Muscle layer of duodenum (tissue), 2 donors: Measurements from ENCODE around the gene GALNT18.

ENCODE experiments used
- H3K27ac ChIP-seq: one replicate; pipeline ENCODE4 v1.7.0; 2013; ENCODE audit warnings: mild to moderate bottlenecking, low read length
- H3K27me3 ChIP-seq: one replicate; pipeline ENCODE4 v1.7.0; 2013; ENCODE audit warnings: low read depth, mild to moderate bottlenecking, control low read depth, low read length
- H3K36me3 ChIP-seq, 2 donors: one replicate each; pipeline ENCODE4 v1.7.0; 2013; ENCODE audit warnings: low read length in 2 of 2, control low read depth in 1 of 2, mild to moderate bottlenecking in 1 of 2; ENCODE audit not compliant: insufficient read depth in 2 of 2, control insufficient read depth in 1 of 2
- H3K4me1 ChIP-seq, 2 donors: one replicate each; pipeline ENCODE4 v1.7.0; 2013; ENCODE audit warnings: low read length in 2 of 2, mild to moderate bottlenecking in 2 of 2, control low read depth in 1 of 2, moderate library complexity in 1 of 2; ENCODE audit not compliant: insufficient read depth in 2 of 2, control insufficient read depth in 1 of 2
- H3K4me3 ChIP-seq, 2 donors: one replicate each; pipeline ENCODE4 v1.7.0; 2013; ENCODE audit warnings: low read length in 2 of 2, low read depth in 1 of 2, mild to moderate bottlenecking in 1 of 2
- H3K9me3 ChIP-seq, 2 donors: one replicate each; pipeline ENCODE4 v1.7.0; 2013; ENCODE audit warnings: low read length in 2 of 2, control low read depth in 1 of 2, mild to moderate bottlenecking in 1 of 2; ENCODE audit not compliant: control insufficient read depth in 1 of 2
- donor health status: healthy.

Gene GALNT18

GRCh38 chr11:11493698-11494097, 128.1 kb downstream of the GALNT18 start:
- H3K27me3 ChIP-seq: no peaks in the 10 kb centered on the region

GRCh38 chr11:11491589-11491988, 130.2 kb downstream of the GALNT18 start:
- H3K36me3 ChIP-seq: no peaks in the 10 kb centered on the region
- no peak overlapping the region for H3K27ac ChIP-seq
- no peaks in the 10 kb centered on the region for H3K4me1 ChIP-seq
- H3K27me3 ChIP-seq: no peaks in the 10 kb centered on the region
- H3K4me3 ChIP-seq: no peak overlapping the region
- H3K9me3 ChIP-seq: no peaks in the 10 kb centered on the region

More at GRCh38 chr11:11493698-11494097, 128.1 kb downstream of the GALNT18 start:
- Histone ChIP-seq H3K4me3 (no peak overlapping the region), H3K36me3 (no peaks in the 10 kb centered on the region), H3K9me3 (no peaks in the 10 kb centered on the region), H3K27ac (no peak overlapping the region), H3K4me1 (no peaks in the 10 kb centered on the region)

- Histone ChIP-seq H3K36me3 (no peaks in the 10 kb centered on the region), H3K9me3 (no peaks in the 10 kb centered on the region), H3K4me1 (no peaks in the 10 kb centered on the region), H3K4me3 (no peak overlapping the region), H3K27ac (no peak overlapping the region), H3K27me3 (no peaks in the 10 kb centered on the region)
Measured at GRCh38 chr11:11491014-11491413, 130.8 kb downstream of the GALNT18 start.

GRCh38 chr11:11486423-11486822, 135.4 kb downstream of the GALNT18 start:
- Histone ChIP-seq H3K9me3 (no peaks in the 10 kb centered on the region), H3K4me1 (no peaks in the 10 kb centered on the region), H3K27me3 (no peaks in the 10 kb centered on the region), H3K27ac (no peak overlapping the region), H3K36me3 (no peaks in the 10 kb centered on the region), H3K4me3 (no peak overlapping the region)

- Histone ChIP-seq H3K27me3 (no peaks in the 10 kb centered on the region), H3K9me3 (no peaks in the 10 kb centered on the region), H3K36me3 (no peaks in the 10 kb centered on the region), H3K4me1 (no peaks in the 10 kb centered on the region), H3K27ac (no peak overlapping the region), H3K4me3 (no peak overlapping the region)
Measured at GRCh38 chr11:11486002-11486401, 135.8 kb downstream of the GALNT18 start.

- Histone ChIP-seq H3K27ac (no peak overlapping the region), H3K27me3 (no peaks in the 10 kb centered on the region), H3K4me1 (no peaks in the 10 kb centered on the region), H3K4me3 (no peak overlapping the region), H3K9me3 (no peaks in the 10 kb centered on the region), H3K36me3 (no peaks in the 10 kb centered on the region)
Measured at GRCh38 chr11:11483627-11484026, 138.2 kb downstream of the GALNT18 start.

GRCh38 chr11:11482730-11483129, 139.1 kb downstream of the GALNT18 start:
- Histone ChIP-seq H3K4me3 (no peak overlapping the region), H3K36me3 (no peaks in the 10 kb centered on the region), H3K27me3 (no peaks in the 10 kb centered on the region)

GRCh38 chr11:11481371-11481770, 140.4 kb downstream of the GALNT18 start:
- Histone ChIP-seq H3K27me3 (no peaks in the 10 kb centered on the region), H3K4me1 (peaks cover 0 to 8% of the 10 kb centered on the region in 2 donors), H3K4me3 (no peak overlapping the region), H3K9me3 (no peaks in the 10 kb centered on the region), H3K36me3 (no peaks in the 10 kb centered on the region), H3K27ac (no peak overlapping the region)

More at GRCh38 chr11:11482730-11483129, 139.1 kb downstream of the GALNT18 start:
- Histone ChIP-seq H3K4me1 (peaks cover 0 to 7% of the 10 kb centered on the region in 2 donors), H3K9me3 (no peaks in the 10 kb centered on the region), H3K27ac (no peak overlapping the region)

GRCh38 chr11:11480971-11481370, 140.8 kb downstream of the GALNT18 start:
- no peak overlapping the region for H3K4me3 ChIP-seq
- H3K27ac ChIP-seq: no peak overlapping the region
- H3K4me1 ChIP-seq: peaks cover 0 to 8% of the 10 kb centered on the region in 2 donors
- no peaks in the 10 kb centered on the region for H3K9me3 ChIP-seq
- no peaks in the 10 kb centered on the region for H3K36me3 ChIP-seq
- H3K27me3 ChIP-seq: no peaks in the 10 kb centered on the region

GRCh38 chr11:11478687-11479086, 143.1 kb downstream of the GALNT18 start:
- Histone ChIP-seq H3K27ac (no peak overlapping the region), H3K9me3 (no peaks in the 10 kb centered on the region), H3K36me3 (no peaks in the 10 kb centered on the region), H3K4me1 (peaks cover 0 to 8% of the 10 kb centered on the region in 2 donors), H3K4me3 (no peak overlapping the region), H3K27me3 (no peaks in the 10 kb centered on the region)

- Histone ChIP-seq H3K27me3 (no peaks in the 10 kb centered on the region), H3K36me3 (no peaks in the 10 kb centered on the region), H3K27ac (no peak overlapping the region), H3K9me3 (no peaks in the 10 kb centered on the region), H3K4me1 (peaks cover 0 to 8% of the 10 kb centered on the region in 2 donors), H3K4me3 (no peak overlapping the region)
Measured at GRCh38 chr11:11477695-11478420, 143.9 kb downstream of the GALNT18 start.
